Measurements from ENCODE around the gene HDDC2. TPM values are rescaled to one million over a fixed set of nuclear protein-coding genes. Genes with fewer than 3 reads are reported as not detected.

Gene HDDC2
- total RNA-seq, 4 donors from 2014 or later: 19.9 to 56.9 (median 40.8) TPM

DNA sequence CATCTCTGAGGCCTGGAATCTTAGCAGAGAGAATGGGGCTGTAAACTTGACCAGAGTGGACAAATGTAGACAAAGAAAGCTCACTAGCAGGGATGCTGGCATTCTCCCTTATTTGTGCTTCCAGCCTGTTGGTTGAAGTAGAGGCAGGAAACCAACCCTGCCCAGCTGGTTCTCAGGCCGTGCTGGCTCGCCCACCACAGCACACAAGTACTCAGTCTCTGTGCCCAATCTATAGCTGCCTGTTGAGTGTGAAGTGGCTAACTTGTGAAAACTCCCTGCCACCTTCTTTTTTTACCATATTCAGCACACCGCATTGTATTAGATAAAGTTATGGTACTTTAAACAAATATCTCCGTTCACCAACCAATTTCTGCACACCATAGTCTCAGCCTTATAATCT is 37.3 kb downstream of the HDDC2 start:
- no peak for DNase-seq

DNA sequence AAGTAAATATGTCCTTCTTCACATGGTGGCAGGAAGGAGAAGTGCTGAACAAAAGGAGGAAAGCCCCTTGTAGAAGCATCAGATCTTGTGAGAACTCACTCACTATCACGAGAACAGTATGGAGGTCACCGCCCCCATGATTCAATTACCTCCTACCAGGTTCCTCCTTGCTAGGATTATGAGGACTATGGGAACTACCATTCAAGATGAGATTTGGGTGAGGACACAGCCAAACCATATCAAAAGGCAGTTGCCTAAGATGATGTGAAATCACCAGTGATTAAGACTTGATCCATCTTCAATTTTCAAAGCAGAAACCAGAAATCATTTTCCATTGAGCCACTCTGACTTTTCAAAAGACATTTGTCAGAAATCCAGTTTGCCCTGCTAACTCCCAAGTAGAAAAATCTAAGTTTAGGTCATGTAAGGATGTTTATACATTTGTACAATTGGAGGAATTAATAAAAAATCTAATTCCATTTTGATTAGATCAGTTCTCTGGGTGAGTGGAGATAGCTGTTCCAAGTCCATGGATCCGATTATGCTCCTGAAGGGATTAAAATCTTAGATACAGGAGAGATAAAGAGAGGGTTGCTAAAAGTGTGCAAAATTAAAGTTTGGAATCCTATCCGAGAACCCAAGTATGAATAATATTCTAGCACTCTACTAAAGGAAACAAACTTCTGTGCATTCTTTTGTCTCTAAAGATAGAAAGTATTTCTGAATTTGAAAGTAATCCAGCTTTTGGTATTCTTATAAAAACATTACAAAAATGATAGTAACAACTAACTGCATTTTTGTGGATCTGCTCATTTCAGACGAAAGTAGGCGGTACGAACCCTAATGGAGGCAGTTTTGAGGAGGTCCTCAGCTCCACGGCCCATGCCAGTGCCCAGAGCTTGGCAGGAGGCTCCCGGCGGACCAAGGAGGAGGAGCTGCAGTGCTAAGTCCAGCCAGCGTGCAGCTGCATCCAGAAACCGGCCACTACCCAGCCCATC is 39.5 kb downstream of the HDDC2 start:
- DNase-seq: no peak
- H3K4me1 ChIP-seq: no peaks in the 10 kb centered on the region
- no peaks in the 10 kb centered on the region for H3K36me3 ChIP-seq
- TF ChIP-seq, protein P1, sequence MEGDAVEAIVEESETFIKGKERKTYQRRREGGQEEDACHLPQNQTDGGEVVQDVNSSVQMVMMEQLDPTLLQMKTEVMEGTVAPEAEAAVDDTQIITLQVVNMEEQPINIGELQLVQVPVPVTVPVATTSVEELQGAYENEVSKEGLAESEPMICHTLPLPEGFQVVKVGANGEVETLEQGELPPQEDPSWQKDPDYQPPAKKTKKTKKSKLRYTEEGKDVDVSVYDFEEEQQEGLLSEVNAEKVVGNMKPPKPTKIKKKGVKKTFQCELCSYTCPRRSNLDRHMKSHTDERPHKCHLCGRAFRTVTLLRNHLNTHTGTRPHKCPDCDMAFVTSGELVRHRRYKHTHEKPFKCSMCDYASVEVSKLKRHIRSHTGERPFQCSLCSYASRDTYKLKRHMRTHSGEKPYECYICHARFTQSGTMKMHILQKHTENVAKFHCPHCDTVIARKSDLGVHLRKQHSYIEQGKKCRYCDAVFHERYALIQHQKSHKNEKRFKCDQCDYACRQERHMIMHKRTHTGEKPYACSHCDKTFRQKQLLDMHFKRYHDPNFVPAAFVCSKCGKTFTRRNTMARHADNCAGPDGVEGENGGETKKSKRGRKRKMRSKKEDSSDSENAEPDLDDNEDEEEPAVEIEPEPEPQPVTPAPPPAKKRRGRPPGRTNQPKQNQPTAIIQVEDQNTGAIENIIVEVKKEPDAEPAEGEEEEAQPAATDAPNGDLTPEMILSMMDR (IDR thresholded peaks at IDR 0.05): no peak
- no peak for TF ChIP-seq POLR2A (IDR thresholded peaks at IDR 0.05)
- H3K9me3 ChIP-seq: no peaks in the 10 kb centered on the region
- H3K27ac ChIP-seq: no peak overlapping the region
- no peak overlapping the region for H3K4me3 ChIP-seq
- H3K27me3 ChIP-seq: no peaks in the 10 kb centered on the region

More for the DNA sequence above, 37.3 kb downstream of the HDDC2 start:
- Histone ChIP-seq H3K4me1 (no peaks in the 10 kb centered on the region), H3K4me3 (no peak overlapping the region), H3K36me3 (no peaks in the 10 kb centered on the region), H3K27me3 (no peaks in the 10 kb centered on the region), H3K27ac (no peak overlapping the region), H3K9me3 (no peaks in the 10 kb centered on the region)
- TF ChIP-seq POLR2A (IDR thresholded peaks at IDR 0.05): no peak
- TF ChIP-seq, protein P1 (IDR thresholded peaks at IDR 0.05): no peak

DNA sequence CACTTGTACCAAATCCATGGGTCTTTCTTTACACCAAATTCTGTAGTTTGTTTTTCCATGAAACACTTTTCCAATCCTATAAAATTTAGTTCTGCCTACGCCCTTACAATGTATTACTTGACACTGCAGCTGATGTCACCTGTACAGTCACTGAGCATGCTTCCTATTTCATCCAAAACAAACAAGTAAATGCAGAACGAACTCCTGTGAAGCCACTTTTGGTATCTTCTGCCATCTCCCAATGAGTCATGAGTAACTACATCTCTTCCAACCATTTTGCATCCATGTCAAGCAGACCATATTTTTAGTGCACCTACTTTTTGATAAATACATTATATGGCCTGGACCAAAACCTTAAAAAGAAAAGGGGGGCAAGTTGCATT is 42.4 kb downstream of the HDDC2 start:
- H3K9me3 ChIP-seq: no peaks in the 10 kb centered on the region
- no peaks in the 10 kb centered on the region for H3K36me3 ChIP-seq
- no peak overlapping the region for H3K27ac ChIP-seq
- H3K4me3 ChIP-seq: no peak overlapping the region
- H3K4me1 ChIP-seq: no peaks in the 10 kb centered on the region
- DNase-seq: no peak
- no peaks in the 10 kb centered on the region for H3K27me3 ChIP-seq
- TF ChIP-seq POLR2A (IDR thresholded peaks at IDR 0.05): no peak
- TF ChIP-seq, protein P1 (IDR thresholded peaks at IDR 0.05): no peak

DNA sequence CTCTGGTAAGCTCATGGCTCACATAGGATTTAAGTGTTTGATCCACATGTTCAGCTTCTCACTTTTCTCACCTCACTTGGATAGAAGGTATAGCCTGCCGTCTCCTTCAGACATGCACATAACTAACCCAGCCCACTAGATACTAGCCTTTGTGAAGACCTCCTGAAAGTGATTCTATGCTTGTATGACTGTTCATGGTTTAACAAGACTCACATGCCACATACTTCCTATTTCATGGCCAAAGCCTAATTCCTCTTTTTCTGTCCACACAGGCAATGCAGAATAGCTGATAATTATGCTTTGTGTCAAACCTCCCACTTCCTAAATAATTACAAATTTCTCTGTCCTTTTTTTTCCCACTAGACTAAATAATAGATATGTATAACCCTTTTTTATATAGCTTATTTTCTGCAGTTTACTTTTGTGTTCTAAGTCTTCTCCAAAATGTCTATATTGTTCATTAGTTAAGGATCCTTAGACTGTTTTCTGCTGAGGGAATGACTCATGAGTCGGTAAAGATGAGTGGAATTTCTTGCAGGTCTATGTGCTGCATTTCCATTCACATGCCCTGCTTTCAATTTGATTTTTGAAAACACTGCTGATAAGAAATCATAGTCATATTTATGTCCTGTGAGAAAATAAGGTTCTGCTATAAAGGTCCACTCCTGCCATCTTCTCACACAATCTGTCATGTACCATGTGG is 43.0 kb downstream of the HDDC2 start:
- TF ChIP-seq POLR2A (IDR thresholded peaks at IDR 0.05): no peak
- TF ChIP-seq, protein P1 (IDR thresholded peaks at IDR 0.05): no peak
- Histone ChIP-seq H3K4me3 (no peak overlapping the region), H3K27ac (no peak overlapping the region), H3K36me3 (no peaks in the 10 kb centered on the region), H3K4me1 (no peaks in the 10 kb centered on the region), H3K9me3 (no peaks in the 10 kb centered on the region), H3K27me3 (no peaks in the 10 kb centered on the region)
- DNase-seq: no peak

DNA sequence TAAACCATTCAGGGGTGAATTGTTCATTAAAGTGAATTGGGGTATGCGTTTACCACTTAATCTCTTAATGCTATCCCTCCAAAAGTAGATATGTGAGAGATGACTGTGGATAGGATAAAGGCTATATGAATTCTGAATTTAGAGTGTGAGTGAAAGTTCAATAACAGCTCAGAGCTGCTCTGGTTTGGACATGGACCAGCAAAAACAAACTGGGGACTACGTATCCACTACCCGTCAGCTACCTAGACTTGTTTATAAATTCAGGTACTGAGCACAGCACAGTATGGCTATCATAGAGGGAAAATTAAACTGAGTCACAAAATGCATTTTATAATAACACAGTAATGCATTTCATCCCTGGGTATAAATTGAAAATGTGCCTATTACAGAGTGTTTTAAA is 44.4 kb downstream of the HDDC2 start:
- no peaks in the 10 kb centered on the region for H3K9me3 ChIP-seq
- no peaks in the 10 kb centered on the region for H3K36me3 ChIP-seq
- H3K27ac ChIP-seq: no peak overlapping the region
- TF ChIP-seq POLR2A (IDR thresholded peaks at IDR 0.05): no peak
- TF ChIP-seq, protein P1 (IDR thresholded peaks at IDR 0.05): no peak
- no peak for DNase-seq
- no peak overlapping the region for H3K4me3 ChIP-seq
- no peaks in the 10 kb centered on the region for H3K4me1 ChIP-seq
- no peaks in the 10 kb centered on the region for H3K27me3 ChIP-seq

Data from Peyer's patch (tissue), 4 donors.